GM18499 (cell line): Measurements from ENCODE around the gene CLEC9A.

ENCODE experiments used
- ATAC-seq: cut with Tn5 transposase; IDR thresholded peaks from one replicate; pipeline ENCODE4 v1.9.1; 2021; ENCODE audit warnings: moderate number of reproducible peaks; ENCODE audit not compliant: insufficient read depth, unreplicated experiment

Gene CLEC9A

GRCh38 chr12:10065241-10065640 lies 34.8 kb downstream of the CLEC9A start:
- no peak for ATAC-seq

GRCh38 chr12:10067264-10067663 lies 36.8 kb downstream of the CLEC9A start:
- ATAC-seq = no peak

- no peak for ATAC-seq
Observed at GRCh38 chr12:10067942-10068341, 37.5 kb downstream of the CLEC9A start.

GRCh38 chr12:10068644-10069043 lies 38.2 kb downstream of the CLEC9A start:
- ATAC-seq = no peak

GRCh38 chr12:10069099-10069498 lies 38.6 kb downstream of the CLEC9A start:
- no peak for ATAC-seq

- ATAC-seq = no peak
Observed at GRCh38 chr12:10069976-10070375, 39.5 kb downstream of the CLEC9A start.

GRCh38 chr12:10070380-10070779 lies 39.9 kb downstream of the CLEC9A start:
- ATAC-seq = no peak

- no peak for ATAC-seq
Observed at GRCh38 chr12:10072131-10072530, 41.6 kb downstream of the CLEC9A start.

- no peak for ATAC-seq
Observed at GRCh38 chr12:10073261-10073660, 42.8 kb downstream of the CLEC9A start.

GRCh38 chr12:10075451-10075850 lies 45.0 kb downstream of the CLEC9A start:
- ATAC-seq = no peak

- ATAC-seq = no peak
Observed at GRCh38 chr12:10082117-10082874, 51.8 kb downstream of the CLEC9A start.

- no peak for ATAC-seq
Observed at GRCh38 chr12:10084733-10085132, 54.3 kb downstream of the CLEC9A start.

- no peak for ATAC-seq
Observed at GRCh38 chr12:10086387-10086786, 55.9 kb downstream of the CLEC9A start.

GRCh38 chr12:10088031-10088430 lies 57.5 kb downstream of the CLEC9A start:
- no peak for ATAC-seq

- no peak for ATAC-seq
Observed at GRCh38 chr12:10088955-10089900, 58.7 kb downstream of the CLEC9A start.

GRCh38 chr12:10094646-10095395 lies 64.3 kb downstream of the CLEC9A start:
- ATAC-seq = no peak

GRCh38 chr12:10095971-10096370 lies 65.5 kb downstream of the CLEC9A start:
- no peak for ATAC-seq

GRCh38 chr12:10097521-10097920 lies 67.0 kb downstream of the CLEC9A start:
- no peak for ATAC-seq

GRCh38 chr12:10098791-10099190 lies 68.3 kb downstream of the CLEC9A start, which contains the start of gene CLEC1A:
Gene CLEC1A (minus strand): TSS chr12:10098985. CDS start chr12:10098922, 63 bp downstream.
- no peak for ATAC-seq

- ATAC-seq = no peak
Observed at GRCh38 chr12:10101042-10101579, 70.6 kb downstream of the CLEC9A start.
